Astrocyte (in vitro differentiated cells and primary cell): ENCODE data around the gene ZW10.

Source experiments
- CTCF ChIP-seq: IDR thresholded peaks from 2 replicates; pipeline ENCODE4 v1.5.1; 2011; ENCODE audit warnings: low read depth, mild to moderate bottlenecking, inconsistent platforms, low read length, moderate library complexity; ENCODE audit not compliant: insufficient read depth
- EZH2 ChIP-seq: IDR thresholded peaks from 2 replicates; pipeline ENCODE4 v1.6.1; 2012; ENCODE audit warnings: mild to moderate bottlenecking, low read length, inconsistent platforms; ENCODE audit not compliant: insufficient read depth

GRCh38 chr11:113683481-113684046 is 89.9 kb downstream of the ZW10 start:
- TF ChIP-seq CTCF (no peak), EZH2 (no peak)
